Activated T-cell treated with anti-CD3 and anti-CD28 coated beads, Interleukin-2, amount 50 U/mL, for 24 hours (primary cell): ENCODE data around the gene MFSD6.
A peak's percentile ranks its signal among the peaks of the same experiment; 100 is the strongest.
"Not testable (repeated sequence)": the region's sequence is repeated elsewhere in the genome, so short reads cannot be mapped to it uniquely, and the experiment has no call there.

Source experiments
- DNase-seq: peaks from one replicate; pipeline ENCODE4 v3.0.0-alpha.2; 2020
- H3K27ac Mint-ChIP-seq: 2 replicates; pipeline ENCODE4 v1.8.0; 2020; ENCODE audit warnings: mild to moderate bottlenecking, mixed read lengths
- H3K27me3 Mint-ChIP-seq: 2 replicates; pipeline ENCODE4 v1.8.0; 2020; ENCODE audit warnings: mixed read lengths
- H3K36me3 Mint-ChIP-seq: 2 replicates; pipeline ENCODE4 v1.8.0; 2020; ENCODE audit warnings: low read depth, mixed read lengths
- H3K4me1 Mint-ChIP-seq: 2 replicates; pipeline ENCODE4 v1.8.0; 2020; ENCODE audit warnings: low read depth, mixed read lengths
- H3K4me3 Mint-ChIP-seq: 2 replicates; pipeline ENCODE4 v1.8.0; 2020; ENCODE audit warnings: mild to moderate bottlenecking, moderate library complexity, mixed read lengths
- H3K9me3 Mint-ChIP-seq: 2 replicates; pipeline ENCODE4 v1.8.0; 2020; ENCODE audit warnings: mixed read lengths

The MFSD6 gene

GRCh38 chr2:190477661-190478454 is 69.7 kb downstream of the MFSD6 start:
- Mint-ChIP-seq H3K4me1 (peaks cover 17% of the 10 kb centered on the region), H3K9me3 (no peaks in the 10 kb centered on the region), H3K27ac (no peak overlapping the region), H3K27me3 (no peaks in the 10 kb centered on the region), H3K36me3 (peaks cover 47% of the 10 kb centered on the region), H3K4me3 (no peak overlapping the region)
- DNase-seq: no peak

GRCh38 chr2:190478572-190479195 is 70.5 kb downstream of the MFSD6 start:
- DNase-seq: no peak
- H3K4me3 Mint-ChIP-seq: no peak overlapping the region
- H3K4me1 Mint-ChIP-seq: peaks cover 20% of the 10 kb centered on the region
- peaks cover 45% of the 10 kb centered on the region for H3K36me3 Mint-ChIP-seq
- no peaks in the 10 kb centered on the region for H3K9me3 Mint-ChIP-seq
- H3K27ac Mint-ChIP-seq: peak overlapping the region; percentile 47
- H3K27me3 Mint-ChIP-seq: no peaks in the 10 kb centered on the region

- Mint-ChIP-seq H3K4me1 (peaks cover 33% of the 10 kb centered on the region), H3K27ac (no peak overlapping the region), H3K4me3 (no peak overlapping the region), H3K9me3 (no peaks in the 10 kb centered on the region), H3K27me3 (no peaks in the 10 kb centered on the region), H3K36me3 (peaks cover 56% of the 10 kb centered on the region)
- DNase-seq: no peak
Observed at GRCh38 chr2:190481339-190481738, 73.2 kb downstream of the MFSD6 start.

- Mint-ChIP-seq H3K36me3 (peaks cover 61% of the 10 kb centered on the region), H3K4me1 (peaks cover 35% of the 10 kb centered on the region), H3K9me3 (no peaks in the 10 kb centered on the region), H3K27me3 (no peaks in the 10 kb centered on the region), H3K27ac (no peak overlapping the region), H3K4me3 (no peak overlapping the region)
- no peak for DNase-seq
Observed at GRCh38 chr2:190482451-190482850, 74.3 kb downstream of the MFSD6 start.

GRCh38 chr2:190486037-190486623 is 78.0 kb downstream of the MFSD6 start:
- H3K4me1 Mint-ChIP-seq: peaks cover 45% of the 10 kb centered on the region
- H3K9me3 Mint-ChIP-seq: no peaks in the 10 kb centered on the region
- no peak overlapping the region for H3K4me3 Mint-ChIP-seq
- H3K27me3 Mint-ChIP-seq: no peaks in the 10 kb centered on the region
- H3K36me3 Mint-ChIP-seq: peaks cover 79% of the 10 kb centered on the region
- no peak overlapping the region for H3K27ac Mint-ChIP-seq
- no peak for DNase-seq

- Mint-ChIP-seq H3K27ac (no peak overlapping the region), H3K27me3 (no peaks in the 10 kb centered on the region), H3K9me3 (peaks cover 7% of the 10 kb centered on the region), H3K36me3 (peaks cover 87% of the 10 kb centered on the region), H3K4me3 (no peak overlapping the region), H3K4me1 (peaks cover 49% of the 10 kb centered on the region)
- no peak for DNase-seq
Observed at GRCh38 chr2:190488516-190489233, 80.5 kb downstream of the MFSD6 start.

- Mint-ChIP-seq H3K36me3 (peaks cover 87% of the 10 kb centered on the region), H3K4me1 (peaks cover 49% of the 10 kb centered on the region), H3K27ac (peak overlapping the region; percentile 17), H3K27me3 (no peaks in the 10 kb centered on the region), H3K9me3 (peaks cover 7% of the 10 kb centered on the region), H3K4me3 (no peak overlapping the region)
- no peak for DNase-seq
Observed at GRCh38 chr2:190489475-190489874, 81.3 kb downstream of the MFSD6 start.

GRCh38 chr2:190490502-190490901 is 82.3 kb downstream of the MFSD6 start:
- Mint-ChIP-seq H3K27me3 (no peaks in the 10 kb centered on the region), H3K27ac (no peak overlapping the region), H3K4me1 (peaks cover 50% of the 10 kb centered on the region), H3K36me3 (peaks cover 92% of the 10 kb centered on the region), H3K4me3 (no peak overlapping the region), H3K9me3 (peaks cover 12% of the 10 kb centered on the region)
- DNase-seq: no peak

- DNase-seq: no peak
- Mint-ChIP-seq H3K4me1 (peaks cover 43% of the 10 kb centered on the region), H3K36me3 (peaks cover 95% of the 10 kb centered on the region), H3K27ac (no peak overlapping the region), H3K4me3 (no peak overlapping the region), H3K27me3 (no peaks in the 10 kb centered on the region), H3K9me3 (peaks cover 16% of the 10 kb centered on the region)
Observed at GRCh38 chr2:190493095-190493494, 84.9 kb downstream of the MFSD6 start.

- Mint-ChIP-seq H3K27ac (peak overlapping the region; percentile 44), H3K9me3 (peaks cover 16% of the 10 kb centered on the region), H3K36me3 (peaks cover 92% of the 10 kb centered on the region), H3K4me1 (peaks cover 28% of the 10 kb centered on the region)
- not testable (repeated sequence) for H3K4me3 Mint-ChIP-seq, DNase-seq, H3K27me3 Mint-ChIP-seq
Observed at GRCh38 chr2:190494600-190495227, 86.6 kb downstream of the MFSD6 start.

- peaks cover 10% of the 10 kb centered on the region for H3K9me3 Mint-ChIP-seq
- H3K4me3 Mint-ChIP-seq: no peak overlapping the region
- peak overlapping the region; percentile 5 for H3K27ac Mint-ChIP-seq
- DNase-seq: no peak
- H3K36me3 Mint-ChIP-seq: peaks cover 88% of the 10 kb centered on the region
- H3K27me3 Mint-ChIP-seq: no peaks in the 10 kb centered on the region
- peaks cover 39% of the 10 kb centered on the region for H3K4me1 Mint-ChIP-seq
Observed at GRCh38 chr2:190497428-190497827, 89.3 kb downstream of the MFSD6 start.

- H3K4me1 Mint-ChIP-seq: peaks cover 26% of the 10 kb centered on the region
- H3K27me3 Mint-ChIP-seq: no peaks in the 10 kb centered on the region
- H3K4me3 Mint-ChIP-seq: no peak overlapping the region
- no peak for DNase-seq
- peaks cover 10% of the 10 kb centered on the region for H3K9me3 Mint-ChIP-seq
- no peak overlapping the region for H3K27ac Mint-ChIP-seq
- H3K36me3 Mint-ChIP-seq: peaks cover 89% of the 10 kb centered on the region
Observed at GRCh38 chr2:190499273-190499672, 91.1 kb downstream of the MFSD6 start.

GRCh38 chr2:190500054-190500502 is 91.9 kb downstream of the MFSD6 start:
- H3K27me3 Mint-ChIP-seq: no peaks in the 10 kb centered on the region
- peaks cover 88% of the 10 kb centered on the region for H3K36me3 Mint-ChIP-seq
- no peak overlapping the region for H3K4me3 Mint-ChIP-seq
- DNase-seq: no peak
- H3K27ac Mint-ChIP-seq: peak overlapping the region; percentile 24
- peaks cover 8% of the 10 kb centered on the region for H3K9me3 Mint-ChIP-seq
- peaks cover 18% of the 10 kb centered on the region for H3K4me1 Mint-ChIP-seq

GRCh38 chr2:190501231-190501630 is 93.1 kb downstream of the MFSD6 start:
- no peak for DNase-seq
- Mint-ChIP-seq H3K27ac (peak overlapping the region; percentile 78), H3K27me3 (no peaks in the 10 kb centered on the region), H3K4me1 (peaks cover 18% of the 10 kb centered on the region), H3K4me3 (no peak overlapping the region), H3K36me3 (peaks cover 88% of the 10 kb centered on the region), H3K9me3 (no peaks in the 10 kb centered on the region)
